ENCODE measurements around the gene HCN3. TPM values are rescaled to one million over a fixed set of nuclear protein-coding genes. Genes with fewer than 3 reads are reported as not detected.

Gene HCN3
- total RNA-seq, 2 experiments from 2014 or later, result 4.9 to 5.1 TPM

- ChIA-PET CTCF (interaction anchor here (1.8 kb wide), 1 partner anchor 51 kb away, joined by 4 read pairs; no protein-coding TSS in a partner anchor), POLR2A (interaction anchor here (0.6 to 1.1 kb wide), 2 partner anchors 12 to 16 kb away, joined by 3 read pairs; no protein-coding TSS in a partner anchor)
- no peaks in the 10 kb centered on the region for H3K36me3 Mint-ChIP-seq (ENCODE audit: low read depth)
- no peak within 1 kb of the TSS for H3K27ac Mint-ChIP-seq
- no peaks in the 10 kb centered on the region for H3K4me1 Mint-ChIP-seq (ENCODE audit: low read depth)
- ATAC-seq (no peak), DNase-seq (no peak)
- peaks cover 17% of the 10 kb centered on the region for H3K27me3 Mint-ChIP-seq (ENCODE audit: low read depth)
- no peak within 1 kb of the TSS for H3K4me3 Mint-ChIP-seq
- no peaks in the 10 kb centered on the region for H3K9me3 Mint-ChIP-seq (ENCODE audit: insufficient read depth)
These were observed 24.1 kb downstream of the HCN3 start, which contains the start of gene PKLR for GRCh38 chr1:155301342-155301841. TSS of gene PKLR (minus strand) at chr1:155301438. CDS start at chr1:155301395, 43 bp downstream.

GRCh38 chr1:155304558-155305063, 27.3 kb downstream of the HCN3 start:
- Mint-ChIP-seq H3K9me3 (ENCODE audit: insufficient read depth) (no peaks in the 10 kb centered on the region), H3K36me3 (ENCODE audit: low read depth) (peaks cover 6% of the 10 kb centered on the region), H3K4me1 (ENCODE audit: low read depth) (peaks cover 10% of the 10 kb centered on the region), H3K27me3 (ENCODE audit: low read depth) (peaks cover 5% of the 10 kb centered on the region), H3K27ac (no peak overlapping the region), H3K4me3 (no peak overlapping the region)
- POLR2A ChIA-PET, result no interaction called here
- CTCF ChIA-PET, result interaction anchor here (7.2 kb wide), 1 partner anchor 54 kb away, joined by 81 read pairs; no protein-coding TSS in a partner anchor
- no peak for ATAC-seq
- DNase-seq, result no peak

GRCh38 chr1:155305881-155306391, 28.7 kb downstream of the HCN3 start:
- ATAC-seq (no peak), DNase-seq (no peak)
- Mint-ChIP-seq H3K9me3 (ENCODE audit: insufficient read depth) (no peaks in the 10 kb centered on the region), H3K4me3 (peak overlapping the region; percentile 10), H3K27me3 (ENCODE audit: low read depth) (peaks cover 5% of the 10 kb centered on the region), H3K36me3 (ENCODE audit: low read depth) (peaks cover 16% of the 10 kb centered on the region), H3K27ac (peak overlapping the region; percentile 64), H3K4me1 (ENCODE audit: low read depth) (peaks cover 21% of the 10 kb centered on the region)
- POLR2A ChIA-PET, result interaction anchor here (1.7 kb wide), 1 partner anchor 44 kb away, joined by 5 read pairs; the partner anchor contains the start of gene SCAMP3
- CTCF ChIA-PET, result interaction anchor here (7.2 kb wide), 1 partner anchor 55 kb away, joined by 81 read pairs; no protein-coding TSS in a partner anchor

- Mint-ChIP-seq H3K36me3 (ENCODE audit: low read depth) (peaks cover 27% of the 10 kb centered on the region), H3K27me3 (ENCODE audit: low read depth) (peaks cover 2% of the 10 kb centered on the region), H3K27ac (peak overlapping the region; percentile 93), H3K9me3 (ENCODE audit: insufficient read depth) (no peaks in the 10 kb centered on the region), H3K4me1 (ENCODE audit: low read depth) (peaks cover 32% of the 10 kb centered on the region), H3K4me3 (peak overlapping the region; percentile 57)
- ChIA-PET POLR2A (interaction anchor here (0.8 to 1.9 kb wide), 5 partner anchors 16 to 79 kb away, joined by 3 to 14 read pairs (median 4); partner anchors contain the start of gene SCAMP3), CTCF (interaction anchor here (0.7 to 7.2 kb wide), 10 partner anchors 9 to 233 kb away, joined by 3 to 81 read pairs (median 4); partner anchors contain the start of genes CLK2, RUSC1 and TRIM46)
- DNase-seq (no peak), ATAC-seq (no peak)
These were observed 30.0 kb downstream of the HCN3 start for GRCh38 chr1:155307247-155307740.

GRCh38 chr1:155308493-155309422, 31.5 kb downstream of the HCN3 start, which contains the start of gene FDPS:
TSS of gene FDPS (plus strand) at chr1:155308866. CDS start at chr1:155309790, 924 bp downstream.
- Mint-ChIP-seq H3K27ac (peak within 1 kb of the TSS; percentile 93), H3K4me3 (peak within 1 kb of the TSS; percentile 98), H3K4me1 (ENCODE audit: low read depth) (peaks cover 42% of the 10 kb centered on the region), H3K36me3 (ENCODE audit: low read depth) (peaks cover 40% of the 10 kb centered on the region), H3K27me3 (ENCODE audit: low read depth) (no peaks in the 10 kb centered on the region), H3K9me3 (ENCODE audit: insufficient read depth) (no peaks in the 10 kb centered on the region)
- ChIA-PET POLR2A (interaction anchor here (0.6 to 1.9 kb wide), 8 partner anchors 12 to 80 kb away, joined by 3 to 14 read pairs (median 4); partner anchors contain the start of genes CLK2 and RUSC1), CTCF (interaction anchor here (0.6 to 7.2 kb wide), 7 partner anchors 14 to 291 kb away, joined by 3 to 81 read pairs (median 5); partner anchors contain the start of genes RUSC1, SCAMP3 and TRIM46)
- peak; percentile 99 for ATAC-seq
- peak; percentile 99 for DNase-seq

GRCh38 chr1:155309423-155310021, 32.3 kb downstream of the HCN3 start:
- Mint-ChIP-seq H3K27me3 (ENCODE audit: low read depth) (no peaks in the 10 kb centered on the region), H3K36me3 (ENCODE audit: low read depth) (peaks cover 45% of the 10 kb centered on the region), H3K4me1 (ENCODE audit: low read depth) (peaks cover 42% of the 10 kb centered on the region), H3K9me3 (ENCODE audit: insufficient read depth) (no peaks in the 10 kb centered on the region), H3K4me3 (peak overlapping the region; percentile 98), H3K27ac (peak overlapping the region; percentile 93)
- ATAC-seq (no peak), DNase-seq (no peak)
- ChIA-PET POLR2A (interaction anchor here (0.6 to 1.1 kb wide), 2 partner anchors 14 to 584 kb away, joined by 3 to 6 read pairs; no protein-coding TSS in a partner anchor), CTCF (interaction anchor here (0.6 kb wide), 1 partner anchor 59 kb away, joined by 3 read pairs; no protein-coding TSS in a partner anchor)

GRCh38 chr1:155313261-155313660, 36.0 kb downstream of the HCN3 start:
- Mint-ChIP-seq H3K36me3 (ENCODE audit: low read depth) (peaks cover 66% of the 10 kb centered on the region), H3K9me3 (ENCODE audit: insufficient read depth) (no peaks in the 10 kb centered on the region), H3K4me1 (ENCODE audit: low read depth) (peaks cover 39% of the 10 kb centered on the region), H3K4me3 (no peak overlapping the region), H3K27me3 (ENCODE audit: low read depth) (no peaks in the 10 kb centered on the region), H3K27ac (peak overlapping the region; percentile 65)
- ChIA-PET CTCF (interaction anchor here (1.3 to 2.4 kb wide), 3 partner anchors 10 to 63 kb away, joined by 3 to 17 read pairs (median 9); no protein-coding TSS in a partner anchor), POLR2A (no interaction called here)
- ATAC-seq (no peak), DNase-seq (no peak)

- ChIA-PET POLR2A (interaction anchor here (1.0 to 1.2 kb wide), 2 partner anchors 39 to 62 kb away, joined by 4 read pairs; partner anchors contain the start of gene ENTREP3), CTCF (interaction anchor here (1.0 to 3.7 kb wide), 2 partner anchors 66 to 68 kb away, joined by 4 to 24 read pairs; no protein-coding TSS in a partner anchor)
- H3K27ac Mint-ChIP-seq, result no peak overlapping the region
- H3K4me3 Mint-ChIP-seq, result no peak overlapping the region
- peaks cover 52% of the 10 kb centered on the region for H3K4me1 Mint-ChIP-seq (ENCODE audit: low read depth)
- no peak for ATAC-seq
- DNase-seq, result no peak
- peaks cover 62% of the 10 kb centered on the region for H3K36me3 Mint-ChIP-seq (ENCODE audit: low read depth)
- H3K9me3 Mint-ChIP-seq (ENCODE audit: insufficient read depth), result no peaks in the 10 kb centered on the region
- H3K27me3 Mint-ChIP-seq (ENCODE audit: low read depth), result no peaks in the 10 kb centered on the region
These were observed 39.7 kb downstream of the HCN3 start for GRCh38 chr1:155316922-155317321.

- ATAC-seq (no peak), DNase-seq (no peak)
- ChIA-PET CTCF (interaction anchor here (3.7 kb wide), 1 partner anchor 67 kb away, joined by 24 read pairs; no protein-coding TSS in a partner anchor), POLR2A (interaction anchor here (0.7 to 1.2 kb wide), 4 partner anchors 17 to 40 kb away, joined by 3 to 4 read pairs (median 3); partner anchors contain the start of gene PKLR)
- no peak overlapping the region for H3K4me3 Mint-ChIP-seq
- peak overlapping the region; percentile 4 for H3K27ac Mint-ChIP-seq
- no peaks in the 10 kb centered on the region for H3K9me3 Mint-ChIP-seq (ENCODE audit: insufficient read depth)
- peaks cover 52% of the 10 kb centered on the region for H3K36me3 Mint-ChIP-seq (ENCODE audit: low read depth)
- peaks cover 50% of the 10 kb centered on the region for H3K4me1 Mint-ChIP-seq (ENCODE audit: low read depth)
- no peaks in the 10 kb centered on the region for H3K27me3 Mint-ChIP-seq (ENCODE audit: low read depth)
These were observed 40.8 kb downstream of the HCN3 start for GRCh38 chr1:155318082-155318481.

- peaks cover 45% of the 10 kb centered on the region for H3K4me1 Mint-ChIP-seq (ENCODE audit: low read depth)
- ATAC-seq (no peak), DNase-seq (no peak)
- H3K9me3 Mint-ChIP-seq (ENCODE audit: insufficient read depth), result no peaks in the 10 kb centered on the region
- H3K27me3 Mint-ChIP-seq (ENCODE audit: low read depth), result no peaks in the 10 kb centered on the region
- peaks cover 41% of the 10 kb centered on the region for H3K36me3 Mint-ChIP-seq (ENCODE audit: low read depth)
- H3K27ac Mint-ChIP-seq, result no peak overlapping the region
- H3K4me3 Mint-ChIP-seq, result no peak overlapping the region
- ChIA-PET CTCF (interaction anchor here (7.2 kb wide), 1 partner anchor 71 kb away, joined by 190 read pairs; no protein-coding TSS in a partner anchor), POLR2A (interaction anchor here (0.5 kb wide), 1 partner anchor 170 kb away, joined by 3 read pairs; no protein-coding TSS in a partner anchor)
These were observed 42.3 kb downstream of the HCN3 start for GRCh38 chr1:155319536-155319935.

Measured in activated CD8-positive, alpha-beta T cell treated with anti-CD3 and anti-CD28 coated beads, Interleukin-2, amount 10 ng/mL, durations not matched to agents 7 days and 5 days (primary cell).